ENCODE measurements around the gene NSUN2.

The NSUN2 gene

DNA sequence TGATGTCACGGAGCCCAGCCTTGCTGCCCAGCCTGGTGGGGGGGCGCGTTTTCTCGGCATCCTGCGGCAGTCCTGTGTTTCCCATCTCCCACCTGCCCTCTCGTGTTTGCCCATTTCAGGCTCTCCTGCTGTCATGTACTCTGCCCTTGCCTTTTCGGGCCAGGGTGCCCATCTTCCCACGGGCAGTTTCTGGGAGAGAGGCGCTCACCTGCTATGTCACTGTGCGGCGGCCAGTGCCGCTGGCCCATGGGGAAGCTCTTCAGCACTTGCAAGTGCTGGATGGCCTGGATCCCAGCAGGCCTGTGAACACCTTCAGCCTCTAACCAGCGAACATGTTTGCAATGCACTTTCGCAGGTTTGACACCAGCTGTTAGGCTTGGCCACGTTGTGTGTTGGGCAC lies 33.9 kb upstream of the NSUN2 start:
- in situ Hi-C loops (cut with HindIII; ENCODE audit: low sequenced_read_pairs), result no loop called here
- TF ChIP-seq, protein P1, sequence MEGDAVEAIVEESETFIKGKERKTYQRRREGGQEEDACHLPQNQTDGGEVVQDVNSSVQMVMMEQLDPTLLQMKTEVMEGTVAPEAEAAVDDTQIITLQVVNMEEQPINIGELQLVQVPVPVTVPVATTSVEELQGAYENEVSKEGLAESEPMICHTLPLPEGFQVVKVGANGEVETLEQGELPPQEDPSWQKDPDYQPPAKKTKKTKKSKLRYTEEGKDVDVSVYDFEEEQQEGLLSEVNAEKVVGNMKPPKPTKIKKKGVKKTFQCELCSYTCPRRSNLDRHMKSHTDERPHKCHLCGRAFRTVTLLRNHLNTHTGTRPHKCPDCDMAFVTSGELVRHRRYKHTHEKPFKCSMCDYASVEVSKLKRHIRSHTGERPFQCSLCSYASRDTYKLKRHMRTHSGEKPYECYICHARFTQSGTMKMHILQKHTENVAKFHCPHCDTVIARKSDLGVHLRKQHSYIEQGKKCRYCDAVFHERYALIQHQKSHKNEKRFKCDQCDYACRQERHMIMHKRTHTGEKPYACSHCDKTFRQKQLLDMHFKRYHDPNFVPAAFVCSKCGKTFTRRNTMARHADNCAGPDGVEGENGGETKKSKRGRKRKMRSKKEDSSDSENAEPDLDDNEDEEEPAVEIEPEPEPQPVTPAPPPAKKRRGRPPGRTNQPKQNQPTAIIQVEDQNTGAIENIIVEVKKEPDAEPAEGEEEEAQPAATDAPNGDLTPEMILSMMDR (IDR thresholded peaks at IDR 0.05; ENCODE audit: low read depth, low read length), result no peak
- DNase-seq (ENCODE audit: low read depth, low spot score), result no peak
- H3K4me3 ChIP-seq (ENCODE audit: low read depth, low read length), result no peak overlapping the region

DNA sequence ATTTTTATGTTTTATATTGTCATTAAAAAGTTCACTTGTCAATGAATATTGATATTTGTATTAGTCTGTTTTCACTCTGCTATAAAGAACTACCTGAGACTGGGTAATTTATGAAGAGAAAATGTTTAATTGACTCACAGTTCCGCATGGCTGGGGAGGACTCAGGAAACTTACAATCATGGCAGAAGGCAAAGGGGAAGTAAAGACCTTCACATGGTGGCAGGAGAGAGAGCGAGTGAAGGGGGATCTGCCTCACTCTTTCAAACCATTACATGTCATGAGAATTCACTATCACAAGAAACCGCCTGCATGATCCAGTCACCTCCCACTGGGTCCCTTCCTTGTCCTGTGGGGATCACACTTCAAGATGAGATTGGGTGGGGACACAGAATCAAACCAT lies 27.8 kb upstream of the NSUN2 start:
- in situ Hi-C loops (cut with HindIII; ENCODE audit: low sequenced_read_pairs), result no loop called here
- DNase-seq (ENCODE audit: low read depth, low spot score), result no peak
- TF ChIP-seq, protein P1 (IDR thresholded peaks at IDR 0.05; ENCODE audit: low read depth, low read length), result no peak

DNA sequence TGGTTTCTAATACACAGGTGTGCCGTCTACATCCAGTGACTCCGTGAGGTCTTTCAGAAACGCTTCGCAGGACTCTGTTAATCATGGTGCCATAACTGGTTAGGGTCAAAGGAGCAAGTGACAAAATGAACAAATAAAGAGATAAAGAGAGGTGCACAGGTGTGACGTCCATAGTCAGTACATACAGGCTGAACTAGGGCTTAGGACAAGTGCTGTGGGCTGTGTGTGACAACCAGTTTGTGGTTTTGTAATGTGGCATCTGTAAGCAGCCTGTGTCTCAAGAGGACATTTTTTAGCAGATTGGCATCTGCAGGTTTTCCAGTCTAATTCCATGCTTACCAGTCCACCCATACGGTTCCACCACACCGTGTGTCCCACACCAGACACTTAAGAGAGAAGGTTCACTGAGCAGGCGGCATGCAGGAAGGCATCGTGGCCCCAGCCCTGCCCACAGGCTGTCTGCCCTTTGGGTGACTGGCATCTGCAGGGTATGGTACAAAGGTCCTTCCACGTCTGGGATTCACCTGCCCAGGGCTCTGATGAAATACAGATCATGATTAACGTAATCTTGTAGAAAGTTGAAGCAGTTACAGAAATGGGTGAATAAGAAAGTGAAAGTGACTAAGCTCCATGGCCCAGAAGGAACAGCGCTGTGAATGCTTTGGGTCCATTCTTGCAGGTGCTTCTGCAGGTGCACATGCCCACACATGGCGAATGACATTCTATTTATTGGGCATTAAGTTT lies 27.3 kb upstream of the NSUN2 start:
- TF ChIP-seq, protein P1 (IDR thresholded peaks at IDR 0.05; ENCODE audit: low read depth, low read length), result no peak
- DNase-seq (ENCODE audit: low read depth, low spot score), result no peak
- no peak overlapping the region for H3K4me3 ChIP-seq (ENCODE audit: low read depth, low read length)
- in situ Hi-C loops (cut with HindIII; ENCODE audit: low sequenced_read_pairs), result no loop called here

More for the DNA sequence above, 27.8 kb upstream of the NSUN2 start:
- no peak overlapping the region for H3K4me3 ChIP-seq (ENCODE audit: low read depth, low read length)

DNA sequence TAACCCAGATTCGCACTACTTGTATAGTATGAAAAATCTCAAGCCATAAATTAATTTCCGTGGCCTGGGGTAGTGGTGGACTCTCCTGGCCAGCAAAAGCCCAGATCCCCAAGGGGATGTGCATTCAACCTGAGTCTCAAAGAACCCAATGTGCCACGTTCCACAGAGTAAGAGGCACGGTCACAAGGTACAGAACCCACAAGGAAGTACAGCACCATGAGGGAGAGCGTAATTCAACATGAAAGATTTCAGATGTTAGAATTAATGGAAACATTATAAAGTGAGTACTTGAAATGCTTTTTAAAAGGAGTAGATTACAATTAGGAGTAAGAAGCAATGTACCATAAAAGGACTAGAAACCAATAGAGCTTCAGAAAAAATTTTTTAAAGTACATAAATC lies 23.8 kb upstream of the NSUN2 start:
- H3K4me3 ChIP-seq (ENCODE audit: low read depth, low read length), result no peak overlapping the region
- TF ChIP-seq, protein P1 (IDR thresholded peaks at IDR 0.05; ENCODE audit: low read depth, low read length), result no peak
- in situ Hi-C loops (cut with HindIII; ENCODE audit: low sequenced_read_pairs), result no loop called here
- no peak for DNase-seq (ENCODE audit: low read depth, low spot score)

DNA sequence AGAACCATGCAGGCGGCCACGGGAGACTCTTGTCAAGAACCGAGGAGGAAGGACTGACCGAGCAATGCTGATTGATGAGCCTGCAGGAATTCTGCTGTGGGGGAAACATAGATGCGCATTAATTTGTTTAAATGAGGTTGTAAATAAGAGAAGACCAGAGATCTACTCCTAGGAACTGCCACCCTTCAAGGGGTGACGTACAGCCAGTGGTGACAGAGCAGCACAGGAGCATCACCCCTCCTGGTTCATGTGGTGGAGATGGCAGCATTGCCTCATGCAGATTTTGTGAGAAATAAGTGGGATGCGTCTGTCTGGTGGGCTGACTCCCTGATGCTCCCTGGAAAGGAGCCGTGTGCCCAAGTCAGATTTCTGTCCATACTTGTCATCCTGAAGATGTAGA lies 22.6 kb upstream of the NSUN2 start:
- TF ChIP-seq, protein P1 (IDR thresholded peaks at IDR 0.05; ENCODE audit: low read depth, low read length), result no peak
- no peak for DNase-seq (ENCODE audit: low read depth, low spot score)
- in situ Hi-C loops (cut with HindIII; ENCODE audit: low sequenced_read_pairs), result no loop called here
- no peak overlapping the region for H3K4me3 ChIP-seq (ENCODE audit: low read depth, low read length)

DNA sequence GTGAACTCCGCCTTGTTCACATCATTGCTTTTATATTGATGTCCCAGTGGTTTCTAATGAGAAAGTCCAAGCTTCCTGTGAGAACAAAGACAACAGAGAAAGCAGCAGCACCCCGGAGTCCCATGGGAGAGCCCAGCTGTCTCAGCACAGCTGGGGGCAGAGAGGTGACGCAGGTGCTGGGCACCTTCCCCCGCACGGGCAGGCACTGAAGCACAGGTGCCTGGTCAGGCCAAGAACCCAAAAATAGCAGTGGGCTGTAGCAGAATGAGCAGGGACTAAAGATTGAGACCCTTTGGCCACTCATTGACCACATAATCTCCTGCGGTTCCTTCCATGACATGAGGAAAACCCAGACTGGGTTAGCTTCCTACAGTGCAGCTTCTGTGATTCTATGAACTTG lies 19.2 kb upstream of the NSUN2 start:
- H3K4me3 ChIP-seq (ENCODE audit: low read depth, low read length), result no peak overlapping the region
- in situ Hi-C loops (cut with HindIII; ENCODE audit: low sequenced_read_pairs), result no loop called here
- DNase-seq (ENCODE audit: low read depth, low spot score), result no peak
- TF ChIP-seq, protein P1 (IDR thresholded peaks at IDR 0.05; ENCODE audit: low read depth, low read length), result no peak
